Effector CD8-positive, alpha-beta T cell (primary cell): Measurements from ENCODE around the gene GUCY2D.
"Not testable (repeated sequence)": the region's sequence is repeated elsewhere in the genome, so short reads cannot be mapped to it uniquely, and the experiment has no call there.

Source experiments
- DNase-seq: peaks from one replicate; lab custom pipeline; 2025; lab: John Stamatoyannopoulos, UW

Gene GUCY2D

DNA sequence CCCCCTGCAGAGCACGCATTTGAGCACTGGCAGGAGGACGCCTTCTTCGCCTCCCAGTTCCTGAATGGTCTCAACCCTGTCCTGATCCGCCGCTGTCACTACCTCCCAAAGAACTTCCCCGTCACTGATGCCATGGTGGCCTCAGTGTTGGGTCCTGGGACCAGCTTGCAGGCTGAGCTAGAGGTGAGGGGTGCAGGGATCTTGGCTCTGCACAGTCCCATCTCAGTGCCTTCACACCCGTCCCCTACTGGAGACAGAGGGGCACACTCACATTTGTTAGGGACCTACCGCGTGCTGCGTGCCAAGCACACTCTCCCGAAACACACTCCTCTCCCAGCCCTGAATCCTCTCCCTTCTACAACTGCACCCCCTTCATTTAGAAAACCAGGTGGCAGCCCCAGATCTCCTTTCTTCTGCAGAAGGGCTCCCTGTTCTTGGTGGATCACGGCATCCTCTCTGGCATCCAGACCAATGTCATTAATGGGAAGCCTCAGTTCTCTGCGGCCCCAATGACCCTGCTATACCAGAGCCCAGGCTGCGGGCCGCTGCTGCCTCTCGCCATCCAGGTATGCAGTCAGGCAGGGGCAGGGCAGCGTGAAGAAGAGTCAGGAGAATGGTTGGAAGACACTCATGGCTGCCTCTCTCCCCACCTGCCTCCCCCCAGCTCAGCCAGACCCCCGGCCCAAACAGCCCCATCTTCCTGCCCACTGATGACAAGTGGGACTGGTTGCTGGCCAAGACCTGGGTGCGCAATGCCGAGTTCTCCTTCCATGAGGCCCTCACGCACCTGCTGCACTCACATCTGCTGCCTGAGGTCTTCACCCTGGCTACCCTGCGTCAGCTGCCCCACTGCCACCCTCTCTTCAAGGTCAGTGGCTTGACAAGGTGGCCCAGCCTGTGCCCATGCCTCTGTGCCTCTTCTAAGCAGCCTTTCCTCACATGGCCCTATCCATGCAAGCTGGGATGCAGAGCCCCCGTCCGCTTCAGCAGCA is 42.7 kb downstream of the GUCY2D start:
- DNase-seq = no peak

GRCh38 chr17:8046306-8046928 is 44.0 kb downstream of the GUCY2D start:
- no peak for DNase-seq

GRCh38 chr17:8046929-8047768 is 44.7 kb downstream of the GUCY2D start:
- no peak for DNase-seq

GRCh38 chr17:8047769-8048110 is 45.3 kb downstream of the GUCY2D start:
- DNase-seq = no peak

GRCh38 chr17:8048236-8048635 is 45.8 kb downstream of the GUCY2D start:
- no peak for DNase-seq

DNA sequence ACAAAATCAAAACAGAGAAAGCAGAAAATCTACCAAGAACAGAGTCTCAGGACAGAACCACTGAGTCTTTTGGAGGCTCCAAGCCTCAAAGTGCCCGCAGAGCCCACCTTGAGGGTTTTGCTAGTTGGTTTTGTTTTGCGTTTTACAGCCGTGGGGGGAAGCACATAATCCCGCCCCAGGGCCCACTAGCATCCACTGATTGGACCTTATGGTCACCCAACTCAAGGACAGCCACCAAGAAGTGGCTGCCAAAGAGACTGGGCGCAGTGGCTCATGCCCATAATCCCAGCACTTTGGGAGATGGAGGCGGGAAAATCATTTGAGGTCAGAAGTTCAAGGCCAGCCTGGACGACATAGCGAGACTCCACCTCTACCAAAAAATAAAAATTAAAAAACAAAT is 46.3 kb downstream of the GUCY2D start:
- DNase-seq = no peak

DNA sequence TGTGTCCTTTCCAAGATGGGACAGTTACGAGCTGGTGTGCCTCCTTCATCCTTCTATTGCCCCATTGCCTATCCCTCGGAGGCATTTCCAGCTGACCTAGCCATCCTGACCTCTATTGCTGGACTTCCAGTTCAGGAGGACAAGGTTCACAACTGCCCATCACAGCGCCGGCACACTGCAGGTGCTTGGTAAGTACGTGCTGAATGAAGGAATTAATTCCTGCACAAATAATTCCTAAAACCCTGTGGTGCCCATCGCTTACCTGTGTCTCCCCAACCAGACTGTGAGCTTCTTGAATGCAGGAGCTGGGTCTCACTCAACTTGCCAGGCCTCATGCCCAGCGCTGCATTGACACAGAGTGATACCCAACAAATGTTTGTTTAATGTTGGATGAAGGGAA is 49.4 kb downstream of the GUCY2D start:
- no peak for DNase-seq

DNA sequence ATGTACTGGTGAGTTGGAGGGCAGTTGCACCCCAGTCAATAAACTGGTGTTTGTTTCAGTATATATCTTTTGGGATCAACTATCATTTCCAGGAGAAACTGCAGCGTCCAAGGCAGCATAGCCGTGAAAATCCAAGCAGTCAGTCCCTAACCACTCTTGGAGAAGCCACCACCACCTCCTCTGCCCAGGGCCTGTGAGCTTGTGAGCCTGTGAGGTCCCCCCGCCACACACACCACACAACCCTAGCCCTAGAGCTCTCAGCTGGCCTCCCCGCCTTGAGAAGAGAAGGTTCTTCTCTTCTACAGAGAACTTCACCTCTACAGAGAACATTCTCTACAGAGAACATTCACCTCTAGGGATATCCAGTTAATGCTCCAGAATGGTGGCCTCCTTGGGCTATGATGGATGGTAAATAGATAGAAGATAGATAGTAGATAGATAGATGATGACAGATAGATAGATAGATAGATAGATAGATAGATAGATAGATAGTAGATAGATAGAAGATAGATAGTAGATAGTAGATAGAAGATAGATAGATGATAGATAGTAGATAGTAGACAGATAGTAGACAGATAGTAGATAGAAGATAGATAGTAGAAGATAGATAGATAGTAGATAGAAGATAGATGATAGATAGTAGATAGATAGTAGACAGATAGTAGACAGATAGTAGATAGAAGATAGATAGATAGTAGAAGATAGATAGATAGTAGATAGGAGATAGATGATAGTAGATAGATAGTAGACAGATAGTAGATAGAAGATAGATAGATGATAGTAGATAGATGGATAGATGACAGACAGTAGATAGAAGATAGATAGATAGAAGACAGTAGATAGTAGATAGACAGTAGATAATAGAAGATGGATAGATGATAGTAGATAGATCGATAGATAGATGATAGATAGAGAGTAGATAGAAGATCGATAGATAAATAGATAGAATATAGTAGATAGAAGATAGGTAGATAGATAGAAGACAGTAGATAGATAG is 50.1 kb downstream of the GUCY2D start:
- no peak for DNase-seq

- no peak for DNase-seq
Observed at GRCh38 chr17:8053600-8053999, 51.2 kb downstream of the GUCY2D start.

DNA sequence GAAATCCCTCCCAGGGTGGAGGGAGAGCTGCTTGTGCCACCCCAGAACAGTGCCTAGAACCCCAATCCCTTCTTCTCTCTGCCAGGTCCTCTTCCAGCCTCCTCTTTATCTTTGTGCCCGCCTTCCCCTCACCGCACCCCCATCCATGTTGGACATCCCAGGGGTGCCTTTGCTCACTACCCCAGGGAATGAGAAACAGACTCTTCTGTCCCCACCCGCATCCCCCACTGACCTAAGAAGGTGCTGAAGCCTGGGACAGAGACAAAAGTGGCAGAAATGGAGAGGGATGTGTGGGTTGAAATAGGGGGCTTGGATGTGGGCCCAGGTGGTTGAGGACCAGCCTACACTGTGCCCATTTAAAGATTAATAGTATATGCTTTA is 53.4 kb downstream of the GUCY2D start:
- no peak for DNase-seq

DNA sequence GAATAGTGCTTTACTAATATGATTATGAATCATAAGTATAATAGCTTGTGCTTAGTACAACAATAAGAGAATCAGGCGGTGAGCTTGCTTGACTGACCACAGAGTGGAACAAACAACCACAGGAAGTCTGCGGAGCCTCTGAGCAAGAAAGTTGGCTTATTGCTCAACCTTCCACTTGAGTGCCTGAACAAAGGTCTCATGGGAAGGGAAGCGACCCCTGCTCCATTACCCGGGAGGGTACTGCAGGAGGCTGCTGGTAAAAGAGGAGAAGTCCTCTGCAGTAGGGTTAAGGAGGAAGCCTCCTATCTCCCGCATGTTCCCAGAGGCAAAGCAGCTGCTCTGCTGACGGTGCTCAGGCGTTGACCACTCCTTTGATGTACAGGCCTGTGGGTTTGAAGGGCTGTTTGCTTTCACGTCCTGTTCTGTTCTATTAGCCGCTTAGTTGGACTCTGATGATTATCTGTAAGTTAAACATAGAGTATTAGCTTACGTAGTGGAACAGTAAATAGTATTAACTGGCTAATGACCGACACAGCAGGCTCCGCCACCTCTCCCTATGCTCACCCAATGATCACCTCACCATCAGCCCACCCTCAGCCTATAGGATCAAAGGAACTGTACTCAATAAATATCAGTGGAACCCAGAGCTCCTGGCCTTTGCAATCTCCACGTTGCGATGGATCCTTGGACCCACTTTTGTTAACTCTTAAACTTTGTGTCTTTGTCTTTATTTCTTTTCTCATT is 54.0 kb downstream of the GUCY2D start:
- no peak for DNase-seq

DNA sequence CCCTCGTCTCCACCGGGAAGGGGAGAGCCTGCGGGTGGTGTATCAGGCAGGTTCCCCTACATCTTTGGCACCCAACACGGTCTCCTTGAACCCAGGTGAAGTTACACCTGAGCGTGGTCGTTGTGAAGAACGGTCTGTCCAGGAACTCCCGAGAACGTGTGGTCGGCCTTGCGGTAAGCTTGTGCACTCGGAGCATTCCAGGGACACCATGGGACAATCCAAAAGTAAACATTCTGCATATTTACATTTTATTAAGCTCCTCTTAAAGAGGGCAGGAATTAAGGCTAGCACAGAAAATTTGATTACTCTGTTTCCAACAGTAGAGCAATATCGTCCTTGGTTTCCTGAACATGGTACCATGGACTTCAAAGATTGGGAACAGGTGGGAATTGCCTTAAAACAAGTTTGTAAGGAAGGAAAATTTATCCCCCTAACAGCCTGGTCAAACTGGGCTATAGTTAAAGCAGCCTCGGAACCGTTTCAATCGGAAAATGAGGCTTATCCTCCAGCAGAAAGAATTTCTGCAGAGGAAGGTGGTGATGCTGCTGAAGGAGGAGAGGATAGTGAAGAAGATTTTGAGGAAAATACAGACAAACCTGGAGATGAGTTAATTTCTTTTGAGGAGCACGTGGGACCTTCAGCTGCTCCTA is 54.7 kb downstream of the GUCY2D start:
- DNase-seq = no peak

DNA sequence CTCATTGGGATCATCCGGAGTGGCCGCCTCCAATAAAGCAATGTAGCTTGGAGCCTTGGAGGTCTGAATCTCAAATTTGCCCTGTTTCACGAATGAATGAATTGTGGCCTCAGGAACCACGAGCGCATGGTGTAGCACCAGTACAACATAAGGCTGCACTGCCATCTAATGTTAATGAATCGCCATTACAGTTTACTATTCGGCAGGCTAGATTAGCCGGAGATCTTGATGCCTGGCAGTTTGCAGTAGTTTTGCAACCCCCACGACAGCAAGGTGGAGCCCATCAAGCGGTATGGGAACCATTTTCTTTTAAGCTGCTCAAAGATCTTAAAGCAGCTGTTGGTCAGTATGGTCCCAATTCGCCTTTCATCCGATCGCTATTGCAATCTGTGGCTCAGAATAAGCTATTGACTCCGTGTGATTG is 55.3 kb downstream of the GUCY2D start:
- no peak for DNase-seq

DNA sequence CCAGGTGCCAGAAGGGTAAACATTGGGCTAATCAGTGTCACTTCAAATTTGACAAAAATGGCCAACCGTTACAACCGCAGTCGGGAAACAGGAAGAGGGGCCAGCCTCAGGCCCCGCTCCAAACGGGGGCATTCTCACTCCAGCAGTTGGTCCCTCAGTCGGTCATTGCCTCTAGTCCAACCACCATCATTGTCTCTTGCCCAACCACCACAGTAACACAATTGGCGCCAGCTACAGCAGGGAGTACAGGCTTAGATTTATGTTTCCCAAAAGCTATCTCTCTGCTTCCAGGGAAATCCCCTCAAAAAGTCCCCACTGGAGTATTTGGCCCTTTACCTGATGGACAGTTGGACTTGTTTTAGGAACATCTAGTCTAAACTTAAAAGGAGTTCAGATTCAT is 56.7 kb downstream of the GUCY2D start:
- DNase-seq = no peak

GRCh38 chr17:8060274-8060673 is 57.9 kb downstream of the GUCY2D start:
- peak; percentile 24 for DNase-seq

GRCh38 chr17:8061851-8062250 is 59.4 kb downstream of the GUCY2D start:
- DNase-seq = not testable (repeated sequence)

GRCh38 chr17:8062435-8062806 is 60.0 kb downstream of the GUCY2D start:
- DNase-seq = no peak

- DNase-seq = no peak
Observed at GRCh38 chr17:8062807-8063483, 60.5 kb downstream of the GUCY2D start.

- no peak for DNase-seq
Observed at GRCh38 chr17:8063761-8064534, 61.5 kb downstream of the GUCY2D start.
